Measurements from ENCODE around the gene NAA15. TPM values are rescaled to one million over a fixed set of nuclear protein-coding genes. Genes with fewer than 3 reads are reported as not detected.

NAA15 gene
- total and polyA plus RNA-seq, 2 of the 8 experiments (the other 6 are each of a cell fraction or from before 2014, with no cell fraction given): 9.7 to 124 TPM

DNA sequence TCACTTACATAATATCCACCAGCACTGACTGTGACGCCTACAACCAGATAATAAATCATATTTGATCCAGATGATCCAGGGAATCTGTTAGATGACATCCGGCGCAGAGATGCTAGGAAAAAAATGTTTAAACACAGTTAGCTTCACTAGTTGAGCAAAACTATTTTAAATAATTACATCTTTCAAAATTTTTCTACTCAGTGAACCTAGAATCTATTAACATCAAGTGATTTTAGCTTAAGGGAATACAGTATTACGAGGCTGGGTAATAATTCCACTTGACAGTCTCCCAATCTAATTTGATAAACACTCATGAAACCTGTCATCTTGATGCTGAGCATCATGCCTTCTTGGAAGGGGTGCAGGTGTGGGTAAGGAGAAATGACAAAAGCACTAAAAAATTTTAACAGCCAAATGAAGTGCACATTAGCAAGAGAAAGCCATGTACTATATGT, 26.0 kb upstream of the NAA15 start:
- Histone ChIP-seq H3K9me3 (ENCODE audit: insufficient read depth in 2 of 2, low read depth in 1 of 2, low read length in 1 of 2) (no peaks in the 10 kb centered on the region), H2AFZ (ENCODE audit: low read length) (no peak overlapping the region), H4K91ac (replicated peaks; ENCODE audit: insufficient read length, low read length) (no peak overlapping the region), H4K8ac (ENCODE audit: extremely low read depth, insufficient read depth, low read length) (no peak overlapping the region), H2BK12ac (ENCODE audit: low read depth, low read length) (no peak overlapping the region), H4K20me1 (replicated peaks in 1 of 2; ENCODE audit: control insufficient read depth in 1 of 2, insufficient read depth in 2 of 2, low read length in 2 of 2) (no peaks in the 10 kb centered on the region), H2BK5ac (ENCODE audit: low read depth, low read length) (no peak overlapping the region), H2AK5ac (ENCODE audit: low read depth, low read length) (no peak overlapping the region), H2BK120ac (replicated peaks; ENCODE audit: low read depth, low read length) (no peak overlapping the region), H3K36me3 (ENCODE audit: control insufficient read depth in 2 of 4, insufficient read depth in 4 of 4, low read length in 3 of 4) (no peaks in the 10 kb centered on the region), H2BK15ac (ENCODE audit: low read length) (no peak overlapping the region), H3K79me1 (ENCODE audit: low read depth, low read length) (no peaks in the 10 kb centered on the region), H3K14ac (ENCODE audit: insufficient read length) (no peak overlapping the region), H3K4me1 (replicated peaks in 1 of 4; ENCODE audit: control insufficient read depth in 3 of 4, insufficient read depth in 4 of 4, low read length in 3 of 4) (peaks cover 1 to 4% (median 2%) of the 10 kb centered on the region in 4 experiments; a peak in 5 of 7 replicates), H3K4me2 (ENCODE audit: insufficient read depth in 1 of 2, low read depth in 2 of 2, low read length in 2 of 2) (no peak overlapping the region), H2BK20ac (ENCODE audit: low read length) (no peak overlapping the region), H3K27me3 (replicated peaks in 1 of 4; ENCODE audit: control insufficient read depth in 3 of 4, extremely low read depth in 1 of 4, insufficient read depth in 3 of 4, low read length in 3 of 4) (peaks cover 5 to 27% (median 22%) of the 10 kb centered on the region in 4 experiments), H4K5ac (ENCODE audit: insufficient read length, low read depth, low read length) (no peak overlapping the region), H3K27ac (ENCODE audit: low read depth, low read length) (no peak overlapping the region), H3K23me2 (ENCODE audit: low read depth, low read length) (peaks cover 9% of the 10 kb centered on the region), H3K23ac (ENCODE audit: insufficient read length) (no peak overlapping the region), H3K79me2 (ENCODE audit: control insufficient read depth in 1 of 2, insufficient read depth in 2 of 2, low read length in 2 of 2) (no peaks in the 10 kb centered on the region), H3K18ac (ENCODE audit: extremely low read depth, low read length) (no peak overlapping the region), H3K56ac (replicated peaks; ENCODE audit: insufficient read length, low read depth, low read length) (no peak overlapping the region), H3K4me3 (ENCODE audit: extremely low read depth in 1 of 4, insufficient read depth in 2 of 4, low read depth in 3 of 4, low read length in 4 of 4) (no peak overlapping the region), H3K9ac (replicated peaks in 1 of 4; ENCODE audit: extremely low read depth in 1 of 4, low read depth in 3 of 4, low read length in 3 of 4) (no peak overlapping the region), H3K4ac (replicated peaks; ENCODE audit: insufficient read length, low read depth, low read length) (no peak overlapping the region)
- no peak for FAIRE-seq
- WGBS, 2 experiments (ENCODE audit: extremely low coverage in 1 of 2, insufficient coverage in 1 of 2, insufficient read length in 1 of 2, insufficient replicate concordance in 2 of 2, low coverage in 1 of 2, low lambda C conversion rate in 2 of 2, missing lambda C conversion rate in 1 of 2): 91% methylated on average over 4 of the region's 4 CpGs; no CpG with 5 or more reads in 1 of the 2 experiments
- no peak for DNase-seq (ENCODE audit: low read depth in 1 of 2, low spot score in 2 of 2)
- ChIA-PET CTCF (ENCODE audit: partially characterized antibody) (interaction anchor here (0.9 to 1.0 kb wide), 2 partner anchors 8 to 108 kb away, joined by 3 read pairs; no protein-coding TSS in a partner anchor), POLR2A (ENCODE audit: partially characterized antibody) (interaction anchor here (0.7 to 1.0 kb wide), 2 partner anchors 26 to 60 kb away, joined by 3 to 5 read pairs; partner anchors contain the start of gene NAA15)

All from H1 (cell line).